Left lung (tissue), 10 donors: ENCODE results near the gene HOXA3. TPM values are rescaled to one million over a fixed set of nuclear protein-coding genes. Genes with fewer than 3 reads are reported as not detected.
A peak's percentile ranks its signal among the peaks of the same experiment; 100 is the strongest.

Experiments used
- ATAC-seq: fragments of 200-7000 bp; cut with Tn5 transposase; one replicate; pipeline ENCODE4 v1.9.1; 2020; ENCODE audit warnings: moderate library complexity
- DNase-seq, 4 donors: peaks; one replicate each; pipeline ENCODE4 v3.0.0-alpha.2; 2013 to 2020
- H3K27ac ChIP-seq, 2 donors: fragments of 200-600 bp; sonication (generic) in 1 of 2; one replicate each; pipeline versions ENCODE4 v1.5.0 to v1.8.0; 2020 to 2021
- H3K27me3 ChIP-seq, 2 donors: fragments of 200-600 bp; sonication (generic) in 1 of 2; one replicate each; pipeline versions ENCODE4 v1.5.0 to v1.8.0; 2020 to 2021
- H3K36me3 ChIP-seq, 2 donors: fragments of 200-600 bp; sonication (generic) in 1 of 2; one replicate each; pipeline versions ENCODE4 v1.5.0 to v1.8.0; 2020 to 2021
- H3K4me1 ChIP-seq, 2 donors: fragments of 200-600 bp; one replicate each; pipeline ENCODE4 v1.8.0; 2021
- H3K4me3 ChIP-seq, 2 donors: fragments of 200-600 bp; sonication (generic) in 1 of 2; one replicate each; pipeline versions ENCODE4 v1.5.0 to v1.8.0; 2020 to 2021; ENCODE audit warnings: mild to moderate bottlenecking in 1 of 2
- H3K9me3 ChIP-seq, 2 donors: fragments of 200-600 bp; sonication (generic) in 1 of 2; one replicate each; pipeline versions ENCODE4 v1.5.0 to v1.8.0; 2020 to 2021
- intact Hi-C, 2 donors: fragments of 100-400 bp; cut with DNase I; formaldehyde crosslinking; loops; one replicate each; pipeline versions ENCODE4 v1.11.2 to v1.14.2; 2022
- polyA plus RNA-seq, 6 donors: library from polyadenylated mRNA; unstranded; fragments of 120-200 nt; gene quantifications; one replicate each; pipeline ENCODE4 v1.2.1, GENCODE V29; 2013; ENCODE audit not compliant: insufficient read length in 6 of 6
- total RNA-seq, 2 donors: library from RNA; stranded (reverse); fragmentation: NEBNext Ultra II Directional; extraction: Animal tissue kit (Norgen Biotek cat#: 25700); gene quantifications; one replicate each; pipeline ENCODE4 v1.2.1, GENCODE V29; 2021
- TF ChIP-seq, protein P1 (sequence below), 2 donors: fragments of 200-600 bp; sonication (generic) in 1 of 2; IDR thresholded peaks; one replicate each; pipeline versions ENCODE4 v1.5.0 to v1.8.0; 2021; ENCODE audit warnings: antibody characterized with exemption in 2 of 2
- donor health status: DM: no; HTN: yes; CAD: no.
- donor health status: DM: no; HTN: no; CAD: no.

Gene HOXA3
- total and polyA plus RNA-seq, 8 donors: 5.7 to 49.6 (median 39.6) TPM

DNA sequence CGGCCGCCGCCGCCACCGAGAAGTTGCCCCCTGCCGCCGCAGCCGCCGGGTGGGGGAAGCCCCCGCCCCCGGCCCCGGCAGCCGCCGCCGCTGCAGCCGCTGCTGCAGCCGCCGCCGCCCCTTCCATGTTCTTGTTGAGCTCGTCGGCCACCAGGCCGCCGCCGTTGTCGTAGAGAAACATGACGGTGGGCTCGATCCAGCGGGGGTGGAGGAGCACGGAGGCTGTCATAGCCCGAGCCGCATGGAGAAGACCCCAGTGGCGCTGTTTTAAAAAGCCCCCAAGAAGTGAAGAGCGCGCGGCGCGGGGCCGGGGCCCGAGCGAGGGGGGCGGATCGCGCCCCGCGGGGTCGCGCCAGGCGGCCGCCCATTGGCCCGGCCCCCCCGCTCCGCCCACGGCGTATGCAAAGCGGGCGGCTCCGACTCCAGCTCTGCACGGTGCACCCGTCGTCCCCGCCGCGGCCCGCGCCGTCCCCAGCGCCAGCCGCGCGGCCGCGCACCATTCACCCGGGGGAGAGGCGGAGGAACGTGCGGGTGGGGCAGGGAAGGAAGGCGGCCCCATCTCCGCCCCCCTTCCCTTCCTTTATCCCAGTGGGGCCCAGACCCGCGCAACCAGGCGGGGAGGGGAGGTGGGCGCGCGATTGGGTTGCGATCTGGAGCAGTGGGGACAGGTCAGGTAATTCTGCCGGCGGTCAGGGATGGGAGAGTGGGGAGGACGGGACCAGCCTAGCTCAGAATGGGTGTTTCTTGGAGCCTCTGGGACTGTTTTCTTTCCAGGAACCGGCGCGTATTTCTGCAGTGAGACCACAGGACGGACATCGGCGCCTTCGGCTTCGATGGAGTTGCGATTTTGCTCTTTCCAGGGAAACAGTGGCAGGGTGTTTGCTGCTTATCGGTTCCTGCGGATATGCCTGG lies 47.7 kb upstream of the HOXA3 start, which contains the start of gene HOXA13:
HOXA13 (minus strand) TSS at position 243 of the 912 bp plus-strand sequence; CDS start at position 229, 14 bp downstream.
- Histone ChIP-seq H3K4me3 (peak within 1 kb of the TSS in 1 of 2 donors; percentile 28), H3K36me3 (no peaks in the 10 kb centered on the region), H3K27me3 (peaks cover 97 to 98% of the 10 kb centered on the region in 2 donors), H3K9me3 (no peaks in the 10 kb centered on the region), H3K4me1 (peaks cover 4 to 43% of the 10 kb centered on the region in 2 donors), H3K27ac (no peak within 1 kb of the TSS)
- DNase-seq: peak in 1 of 4 donors; percentile 74
- intact Hi-C loops: no loop called here
- TF ChIP-seq, protein P1, sequence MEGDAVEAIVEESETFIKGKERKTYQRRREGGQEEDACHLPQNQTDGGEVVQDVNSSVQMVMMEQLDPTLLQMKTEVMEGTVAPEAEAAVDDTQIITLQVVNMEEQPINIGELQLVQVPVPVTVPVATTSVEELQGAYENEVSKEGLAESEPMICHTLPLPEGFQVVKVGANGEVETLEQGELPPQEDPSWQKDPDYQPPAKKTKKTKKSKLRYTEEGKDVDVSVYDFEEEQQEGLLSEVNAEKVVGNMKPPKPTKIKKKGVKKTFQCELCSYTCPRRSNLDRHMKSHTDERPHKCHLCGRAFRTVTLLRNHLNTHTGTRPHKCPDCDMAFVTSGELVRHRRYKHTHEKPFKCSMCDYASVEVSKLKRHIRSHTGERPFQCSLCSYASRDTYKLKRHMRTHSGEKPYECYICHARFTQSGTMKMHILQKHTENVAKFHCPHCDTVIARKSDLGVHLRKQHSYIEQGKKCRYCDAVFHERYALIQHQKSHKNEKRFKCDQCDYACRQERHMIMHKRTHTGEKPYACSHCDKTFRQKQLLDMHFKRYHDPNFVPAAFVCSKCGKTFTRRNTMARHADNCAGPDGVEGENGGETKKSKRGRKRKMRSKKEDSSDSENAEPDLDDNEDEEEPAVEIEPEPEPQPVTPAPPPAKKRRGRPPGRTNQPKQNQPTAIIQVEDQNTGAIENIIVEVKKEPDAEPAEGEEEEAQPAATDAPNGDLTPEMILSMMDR (IDR thresholded peaks at IDR 0.05): no peak
- ATAC-seq: peak; percentile 34

- ATAC-seq (no peak), DNase-seq (peak in 1 of 4 donors; percentile 80)
- peaks cover 4 to 36% of the 10 kb centered on the region in 2 donors for H3K4me1 ChIP-seq
- TF ChIP-seq, protein P1 (IDR thresholded peaks at IDR 0.05): no peak
- intact Hi-C loops: no loop called here
- no peak overlapping the region for H3K27ac ChIP-seq
- H3K27me3 ChIP-seq: peaks cover 97 to 98% of the 10 kb centered on the region in 2 donors
- H3K36me3 ChIP-seq: no peaks in the 10 kb centered on the region
- peak overlapping the region in 1 of 2 donors; percentile 7 for H3K4me3 ChIP-seq
- H3K9me3 ChIP-seq: no peaks in the 10 kb centered on the region
Measured at GRCh38 chr7:27198871-27199801, 46.8 kb upstream of the HOXA3 start.

GRCh38 chr7:27198138-27198841 lies 45.9 kb upstream of the HOXA3 start:
- Histone ChIP-seq H3K27me3 (peaks cover 97 to 98% of the 10 kb centered on the region in 2 donors), H3K27ac (no peak overlapping the region), H3K36me3 (no peaks in the 10 kb centered on the region), H3K4me1 (peaks cover 4 to 42% of the 10 kb centered on the region in 2 donors), H3K9me3 (no peaks in the 10 kb centered on the region), H3K4me3 (no peak overlapping the region)
- DNase-seq: peak in 2 of 4 donors; percentile 16 to 62
- intact Hi-C loops: no loop called here
- TF ChIP-seq, protein P1 (IDR thresholded peaks at IDR 0.05): no peak
- ATAC-seq: no peak

GRCh38 chr7:27197137-27198042 lies 45.0 kb upstream of the HOXA3 start:
- no peak overlapping the region for H3K4me3 ChIP-seq
- H3K27me3 ChIP-seq: peaks cover 97 to 98% of the 10 kb centered on the region in 2 donors
- no peak for ATAC-seq
- no peak for DNase-seq
- peaks cover 11 to 49% of the 10 kb centered on the region in 2 donors for H3K4me1 ChIP-seq
- no peak overlapping the region for H3K27ac ChIP-seq
- no peaks in the 10 kb centered on the region for H3K36me3 ChIP-seq
- H3K9me3 ChIP-seq: no peaks in the 10 kb centered on the region
- TF ChIP-seq, protein P1 (IDR thresholded peaks at IDR 0.05): no peak
- intact Hi-C loops: no loop called here
